ENCODE results near the gene LAMA1. TPM values are rescaled to one million over a fixed set of nuclear protein-coding genes. Genes with fewer than 3 reads are reported as not detected.

LAMA1 gene
- total and polyA plus RNA-seq, 2 donors (not counting 3 experiments of a cell fraction or from before 2014, with no cell fraction given), result 0.04 TPM; not detected in 1

- intact Hi-C loops (cut with micrococcal nuclease), result no loop called here
- Histone ChIP-seq H4K20me1 (replicated peaks; ENCODE audit: control insufficient read depth, extremely low read depth, insufficient read depth, low read length) (no peaks in the 10 kb centered on the region), H3K9ac (replicated peaks; ENCODE audit: extremely low read depth, insufficient read depth, low read length) (no peak overlapping the region), H3K27ac (ENCODE audit: insufficient read depth, low read depth, low read length) (no peak overlapping the region), H3K9me1 (replicated peaks; ENCODE audit: control insufficient read depth, extremely low read depth, insufficient read depth, low read length) (no peaks in the 10 kb centered on the region), H3K4me2 (ENCODE audit: insufficient read depth, low read length) (no peak overlapping the region), H3K9me3 (replicated peaks; ENCODE audit: control insufficient read depth, insufficient read depth, low read length) (no peaks in the 10 kb centered on the region), H3K4me3 (replicated peaks in 1 of 3; ENCODE audit: insufficient read depth in 1 of 3, low read depth in 1 of 3, low read length in 3 of 3) (no peak overlapping the region), H3K27me3 (ENCODE audit: control insufficient read depth in 2 of 2, insufficient read depth in 2 of 2, low read length in 2 of 2) (no peaks in the 10 kb centered on the region), H2AFZ (ENCODE audit: low read depth, low read length) (no peak overlapping the region), H3K79me2 (ENCODE audit: control insufficient read depth, insufficient read depth, low read length) (no peaks in the 10 kb centered on the region), H3K36me3 (ENCODE audit: control insufficient read depth in 2 of 2, extremely low read depth in 1 of 2, insufficient read depth in 2 of 2, low read length in 2 of 2) (no peaks in the 10 kb centered on the region), H3K4me1 (ENCODE audit: control insufficient read depth, extremely low read depth, insufficient read depth, low read length) (no peaks in the 10 kb centered on the region)
- TF ChIP-seq GATA2 (IDR thresholded peaks at IDR 0.05; ENCODE audit: insufficient read depth, insufficient read length, low read depth, low read length) (no peak), JUN (IDR thresholded peaks at IDR 0.05; ENCODE audit: borderline replicate concordance, insufficient read depth, insufficient read length, low read depth) (no peak), FOS (IDR thresholded peaks at IDR 0.05; ENCODE audit: borderline replicate concordance, insufficient read depth, low read length) (no peak), POLR2AphosphoS5 (IDR thresholded peaks at IDR 0.05; ENCODE audit: insufficient read depth, low read depth, low read length) (no peak), MYC (IDR thresholded peaks at IDR 0.05; ENCODE audit: low read depth, low read length) (no peak), POLR2A (IDR thresholded peaks at IDR 0.05; ENCODE audit: low read depth, low read length) (no peak), MAX (IDR thresholded peaks at IDR 0.05; ENCODE audit: insufficient read depth, insufficient read length) (no peak), EZH2 (IDR thresholded peaks at IDR 0.05; ENCODE audit: borderline replicate concordance, low read depth, low read length, severe bottlenecking) (no peak), CTCF (IDR thresholded peaks at IDR 0.05; ENCODE audit: extremely low read depth in 1 of 2, insufficient read depth in 1 of 2, low read depth in 1 of 2, low read length in 2 of 2) (no peak)
- ChIA-PET POLR2A (no interaction called here), CTCF (interaction anchor here (1.8 kb wide), 1 partner anchor 19 kb away, joined by 4 read pairs; no protein-coding TSS in a partner anchor)
- FAIRE-seq, result no peak
- no TSS peak for BruUV-seq (replicated peaks)
- dilution Hi-C loops (cut with MboI; ENCODE audit: extremely low pct_ligation_motif_present, low sequenced_read_pairs), result no loop called here
- no peak for DNase-seq (ENCODE audit: low read depth, low spot score)
Measured at GRCh38 chr18:7157760-7158159, 40.2 kb upstream of the LAMA1 start.

All from endothelial cell of umbilical vein (primary cell).